ENCODE data around the gene DNAJB4.

The DNAJB4 gene

DNA sequence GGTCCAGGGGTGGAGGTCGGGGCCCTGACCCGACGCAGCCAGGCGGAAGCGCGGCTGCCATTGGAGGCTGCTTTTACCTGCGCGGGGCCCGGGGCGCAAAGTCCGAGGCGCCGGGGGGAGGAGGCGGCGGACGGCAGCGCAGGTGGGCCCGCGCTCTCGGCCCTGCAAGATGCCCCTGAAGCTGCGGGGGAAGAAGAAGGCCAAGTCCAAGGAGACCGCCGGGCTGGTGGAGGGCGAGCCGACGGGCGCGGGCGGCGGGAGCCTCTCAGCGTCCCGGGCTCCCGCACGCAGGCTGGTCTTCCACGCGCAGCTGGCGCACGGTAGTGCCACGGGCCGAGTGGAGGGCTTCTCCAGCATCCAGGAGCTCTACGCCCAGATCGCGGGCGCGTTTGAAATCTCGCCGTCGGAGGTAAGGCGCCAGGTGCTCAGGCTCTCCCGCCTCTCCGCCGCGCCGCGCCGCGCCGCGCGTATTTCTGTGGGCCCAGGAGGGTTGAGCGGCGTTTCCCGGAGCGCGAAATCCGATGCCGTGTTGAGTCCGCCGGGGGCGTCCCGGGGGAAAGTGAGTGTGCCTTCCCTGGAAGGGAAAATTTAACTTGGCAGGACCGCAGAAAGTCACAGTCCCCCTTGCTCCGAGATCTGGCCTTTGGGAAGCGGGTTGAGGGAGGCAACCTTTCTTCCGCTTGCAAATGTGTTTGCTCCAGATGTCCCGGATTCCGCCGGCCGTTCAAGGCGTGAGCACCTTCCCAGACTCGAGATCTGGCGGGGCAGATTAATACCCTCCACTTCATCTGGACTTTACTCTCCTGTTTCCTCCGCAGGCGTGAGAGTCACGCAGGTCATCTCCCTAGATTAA is 41.4 kb downstream of the DNAJB4 start, which contains the start of gene GIPC2:
GIPC2 (plus strand) TSS at position 41 of the 853 bp plus-strand sequence; CDS start at position 170, 129 bp downstream.
- no peaks in the 10 kb centered on the region for H3K4me1 ChIP-seq (ENCODE audit: insufficient read depth, poor library complexity, severe bottlenecking)
- no peaks in the 10 kb centered on the region for H3K36me3 ChIP-seq (ENCODE audit: low read depth)
- peak; percentile 83 for ATAC-seq (ENCODE audit: low read depth)
- TF ChIP-seq, protein P1, sequence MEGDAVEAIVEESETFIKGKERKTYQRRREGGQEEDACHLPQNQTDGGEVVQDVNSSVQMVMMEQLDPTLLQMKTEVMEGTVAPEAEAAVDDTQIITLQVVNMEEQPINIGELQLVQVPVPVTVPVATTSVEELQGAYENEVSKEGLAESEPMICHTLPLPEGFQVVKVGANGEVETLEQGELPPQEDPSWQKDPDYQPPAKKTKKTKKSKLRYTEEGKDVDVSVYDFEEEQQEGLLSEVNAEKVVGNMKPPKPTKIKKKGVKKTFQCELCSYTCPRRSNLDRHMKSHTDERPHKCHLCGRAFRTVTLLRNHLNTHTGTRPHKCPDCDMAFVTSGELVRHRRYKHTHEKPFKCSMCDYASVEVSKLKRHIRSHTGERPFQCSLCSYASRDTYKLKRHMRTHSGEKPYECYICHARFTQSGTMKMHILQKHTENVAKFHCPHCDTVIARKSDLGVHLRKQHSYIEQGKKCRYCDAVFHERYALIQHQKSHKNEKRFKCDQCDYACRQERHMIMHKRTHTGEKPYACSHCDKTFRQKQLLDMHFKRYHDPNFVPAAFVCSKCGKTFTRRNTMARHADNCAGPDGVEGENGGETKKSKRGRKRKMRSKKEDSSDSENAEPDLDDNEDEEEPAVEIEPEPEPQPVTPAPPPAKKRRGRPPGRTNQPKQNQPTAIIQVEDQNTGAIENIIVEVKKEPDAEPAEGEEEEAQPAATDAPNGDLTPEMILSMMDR (IDR thresholded peaks at IDR 0.05; ENCODE audit: poor library complexity, severe bottlenecking), result no peak
- no peaks in the 10 kb centered on the region for H3K9me3 ChIP-seq (ENCODE audit: severe bottlenecking)
- no peak within 1 kb of the TSS for H3K27ac ChIP-seq (ENCODE audit: poor library complexity, severe bottlenecking)
- peaks cover 16% of the 10 kb centered on the region for H3K27me3 ChIP-seq (ENCODE audit: insufficient read depth, poor library complexity, severe bottlenecking)
- peak within 1 kb of the TSS; percentile 30 for H3K4me3 ChIP-seq (ENCODE audit: severe bottlenecking)
- no peak for DNase-seq (ENCODE audit: low spot score)

DNA sequence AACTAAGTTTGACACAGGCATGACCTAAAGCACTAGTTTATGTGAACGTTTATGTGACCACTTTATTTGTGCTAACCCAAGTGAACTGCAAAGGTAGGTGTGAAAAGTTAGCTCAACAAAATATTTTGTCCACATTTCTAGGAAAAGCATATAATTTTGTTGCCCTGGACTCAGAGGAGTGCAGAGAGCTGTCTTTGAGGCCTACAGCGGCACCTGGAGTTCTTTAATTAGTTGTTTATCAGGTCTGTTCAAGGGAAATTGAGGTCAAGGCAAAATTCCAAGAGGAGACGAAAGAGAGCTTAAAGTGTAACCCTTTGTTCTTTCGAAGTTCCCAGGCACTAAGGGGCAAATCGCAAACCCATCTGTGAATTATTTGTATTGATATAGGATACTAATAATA is 42.4 kb downstream of the DNAJB4 start:
- ATAC-seq (ENCODE audit: low read depth) (no peak), DNase-seq (ENCODE audit: low spot score) (no peak)
- H3K27me3 ChIP-seq (ENCODE audit: insufficient read depth, poor library complexity, severe bottlenecking), result peaks cover 16% of the 10 kb centered on the region
- H3K27ac ChIP-seq (ENCODE audit: poor library complexity, severe bottlenecking), result no peak overlapping the region
- TF ChIP-seq, protein P1 (IDR thresholded peaks at IDR 0.05; ENCODE audit: poor library complexity, severe bottlenecking), result no peak
- no peaks in the 10 kb centered on the region for H3K9me3 ChIP-seq (ENCODE audit: severe bottlenecking)
- no peak overlapping the region for H3K4me3 ChIP-seq (ENCODE audit: severe bottlenecking)
- no peaks in the 10 kb centered on the region for H3K4me1 ChIP-seq (ENCODE audit: insufficient read depth, poor library complexity, severe bottlenecking)
- no peaks in the 10 kb centered on the region for H3K36me3 ChIP-seq (ENCODE audit: low read depth)

DNA sequence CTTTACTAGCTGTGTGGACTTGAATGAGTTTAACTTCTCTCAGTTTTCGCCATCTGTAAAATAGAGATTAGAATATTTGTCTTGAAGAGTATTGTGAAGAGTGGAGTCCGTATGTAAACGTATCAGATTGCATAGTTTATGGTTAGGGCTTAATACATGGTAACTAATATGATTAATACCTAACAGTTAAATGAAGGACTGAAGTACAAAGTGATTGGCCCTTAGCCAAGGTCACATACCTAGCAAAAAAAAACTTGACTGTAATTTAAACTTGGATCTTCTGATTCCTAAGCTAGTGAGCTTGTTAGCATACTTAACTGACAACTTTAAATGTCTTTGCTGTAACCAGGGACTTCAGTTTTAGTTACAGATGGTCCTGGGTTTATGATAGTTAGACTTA is 42.9 kb downstream of the DNAJB4 start:
- ATAC-seq (ENCODE audit: low read depth) (no peak), DNase-seq (ENCODE audit: low spot score) (no peak)
- H3K27me3 ChIP-seq (ENCODE audit: insufficient read depth, poor library complexity, severe bottlenecking), result peaks cover 16% of the 10 kb centered on the region
- TF ChIP-seq, protein P1 (IDR thresholded peaks at IDR 0.05; ENCODE audit: poor library complexity, severe bottlenecking), result no peak
- H3K4me1 ChIP-seq (ENCODE audit: insufficient read depth, poor library complexity, severe bottlenecking), result no peaks in the 10 kb centered on the region
- H3K9me3 ChIP-seq (ENCODE audit: severe bottlenecking), result no peaks in the 10 kb centered on the region
- no peak overlapping the region for H3K27ac ChIP-seq (ENCODE audit: poor library complexity, severe bottlenecking)
- H3K4me3 ChIP-seq (ENCODE audit: severe bottlenecking), result no peak overlapping the region
- no peaks in the 10 kb centered on the region for H3K36me3 ChIP-seq (ENCODE audit: low read depth)

DNA sequence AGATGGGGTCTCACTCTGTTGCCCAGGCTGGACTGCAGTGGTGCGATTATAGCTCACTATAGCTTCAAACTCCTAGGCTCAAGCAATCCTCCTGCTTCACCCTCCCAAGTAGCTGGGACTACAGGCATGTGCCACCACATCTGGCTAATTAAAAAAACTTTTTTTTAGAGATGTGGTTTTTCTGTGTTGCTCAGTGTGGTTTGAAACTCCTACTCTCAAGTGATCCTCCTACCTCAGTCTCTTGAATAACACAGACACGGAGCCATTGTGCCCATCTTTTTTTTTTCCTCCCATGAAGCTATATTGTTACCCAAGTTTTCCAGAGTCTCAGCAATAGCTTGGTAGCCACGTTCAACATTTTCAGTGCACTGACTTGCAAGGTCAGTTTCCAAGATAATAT is 43.7 kb downstream of the DNAJB4 start:
- H3K9me3 ChIP-seq (ENCODE audit: severe bottlenecking), result no peaks in the 10 kb centered on the region
- peaks cover 16% of the 10 kb centered on the region for H3K27me3 ChIP-seq (ENCODE audit: insufficient read depth, poor library complexity, severe bottlenecking)
- ATAC-seq (ENCODE audit: low read depth), result no peak
- DNase-seq (ENCODE audit: low spot score), result no peak
- TF ChIP-seq, protein P1 (IDR thresholded peaks at IDR 0.05; ENCODE audit: poor library complexity, severe bottlenecking), result no peak
- no peak overlapping the region for H3K4me3 ChIP-seq (ENCODE audit: severe bottlenecking)
- no peaks in the 10 kb centered on the region for H3K36me3 ChIP-seq (ENCODE audit: low read depth)
- no peak overlapping the region for H3K27ac ChIP-seq (ENCODE audit: poor library complexity, severe bottlenecking)
- H3K4me1 ChIP-seq (ENCODE audit: insufficient read depth, poor library complexity, severe bottlenecking), result no peaks in the 10 kb centered on the region

DNA sequence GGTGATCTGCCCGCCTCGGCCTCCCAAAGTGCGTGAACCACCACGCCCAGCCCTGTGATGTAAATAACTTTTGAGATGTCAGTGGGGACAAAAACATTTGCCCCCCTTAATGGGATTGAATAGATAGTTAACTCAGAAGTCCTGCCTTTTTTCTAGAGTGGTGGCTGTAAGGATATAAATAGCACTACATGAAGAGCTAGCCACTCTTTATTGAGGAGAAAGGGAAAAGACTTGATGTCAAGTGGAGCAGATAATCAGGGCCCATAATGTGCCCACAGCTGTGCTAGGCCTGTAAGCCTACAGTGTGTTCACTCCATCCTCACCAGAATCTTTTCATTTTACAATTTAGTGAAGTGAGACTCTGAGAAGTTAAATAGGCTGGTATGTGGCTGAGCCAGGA is 44.7 kb downstream of the DNAJB4 start:
- Histone ChIP-seq H3K27me3 (ENCODE audit: insufficient read depth, poor library complexity, severe bottlenecking) (peaks cover 16% of the 10 kb centered on the region), H3K4me3 (ENCODE audit: severe bottlenecking) (no peak overlapping the region), H3K36me3 (ENCODE audit: low read depth) (no peaks in the 10 kb centered on the region), H3K27ac (ENCODE audit: poor library complexity, severe bottlenecking) (no peak overlapping the region), H3K9me3 (ENCODE audit: severe bottlenecking) (no peaks in the 10 kb centered on the region), H3K4me1 (ENCODE audit: insufficient read depth, poor library complexity, severe bottlenecking) (no peaks in the 10 kb centered on the region)
- TF ChIP-seq, protein P1 (IDR thresholded peaks at IDR 0.05; ENCODE audit: poor library complexity, severe bottlenecking), result no peak
- ATAC-seq (ENCODE audit: low read depth) (no peak), DNase-seq (ENCODE audit: low spot score) (no peak)
